CD4-positive, alpha-beta T cell treated with Interleukin-17A for 4 hours (primary cell): ENCODE results near the gene ADAP1.
A peak's percentile ranks its signal among the peaks of the same experiment; 100 is the strongest.
"Not testable (repeated sequence)": the region's sequence is repeated elsewhere in the genome, so short reads cannot be mapped to it uniquely, and the experiment has no call there.

Experiments used
- DNase-seq: peaks from one replicate; pipeline ENCODE4 v3.0.0-alpha.2; 2020; ENCODE audit warnings: mixed read lengths

The ADAP1 gene

DNA sequence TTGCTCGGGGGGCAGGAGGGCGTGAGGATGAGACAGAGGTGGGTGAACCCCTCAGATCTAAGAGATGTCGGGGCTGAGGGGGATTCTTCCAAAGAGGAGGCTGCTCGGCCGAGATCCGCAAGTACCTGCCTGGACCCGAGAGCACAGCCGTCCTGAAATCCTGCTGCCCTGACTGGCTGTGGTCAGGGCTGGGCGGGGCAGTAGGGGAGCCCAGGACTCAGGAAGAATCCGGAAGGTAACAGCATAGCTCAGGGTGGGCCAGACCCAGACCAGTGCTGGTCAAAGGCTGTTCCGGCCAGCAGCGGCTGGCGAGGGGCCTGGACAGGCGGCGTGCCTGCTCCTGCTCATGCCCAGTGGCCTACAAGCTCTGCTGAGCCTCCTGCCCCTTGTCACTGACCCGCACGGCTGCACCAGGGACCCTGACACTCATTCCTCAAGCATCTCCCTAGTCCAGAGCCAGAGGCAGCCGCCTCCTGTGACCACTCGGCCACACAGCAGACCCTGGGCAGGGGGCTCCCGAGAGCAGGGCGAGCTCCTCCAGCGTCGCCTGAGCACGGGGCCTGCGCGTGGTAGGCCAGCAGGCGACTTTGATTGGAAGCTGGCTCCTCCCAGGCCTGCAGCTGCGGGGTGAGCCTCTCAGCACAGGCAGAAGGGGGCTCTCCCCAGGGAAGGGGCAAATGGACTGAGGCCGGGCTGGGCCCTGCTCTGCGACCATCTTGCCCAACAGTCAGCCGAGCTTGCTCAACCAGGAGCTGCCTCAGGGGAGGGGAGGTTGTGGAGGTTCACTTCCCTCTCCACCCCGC lies 3.1 kb upstream of the ADAP1 start:
- DNase-seq, result no peak

GRCh38 chr7:956031-956430 lies 1.6 kb upstream of the ADAP1 start:
- DNase-seq, result no peak

- DNase-seq, result peak; percentile 29
Observed at GRCh38 chr7:953547-954327, 743 bp downstream of the ADAP1 start.

DNA sequence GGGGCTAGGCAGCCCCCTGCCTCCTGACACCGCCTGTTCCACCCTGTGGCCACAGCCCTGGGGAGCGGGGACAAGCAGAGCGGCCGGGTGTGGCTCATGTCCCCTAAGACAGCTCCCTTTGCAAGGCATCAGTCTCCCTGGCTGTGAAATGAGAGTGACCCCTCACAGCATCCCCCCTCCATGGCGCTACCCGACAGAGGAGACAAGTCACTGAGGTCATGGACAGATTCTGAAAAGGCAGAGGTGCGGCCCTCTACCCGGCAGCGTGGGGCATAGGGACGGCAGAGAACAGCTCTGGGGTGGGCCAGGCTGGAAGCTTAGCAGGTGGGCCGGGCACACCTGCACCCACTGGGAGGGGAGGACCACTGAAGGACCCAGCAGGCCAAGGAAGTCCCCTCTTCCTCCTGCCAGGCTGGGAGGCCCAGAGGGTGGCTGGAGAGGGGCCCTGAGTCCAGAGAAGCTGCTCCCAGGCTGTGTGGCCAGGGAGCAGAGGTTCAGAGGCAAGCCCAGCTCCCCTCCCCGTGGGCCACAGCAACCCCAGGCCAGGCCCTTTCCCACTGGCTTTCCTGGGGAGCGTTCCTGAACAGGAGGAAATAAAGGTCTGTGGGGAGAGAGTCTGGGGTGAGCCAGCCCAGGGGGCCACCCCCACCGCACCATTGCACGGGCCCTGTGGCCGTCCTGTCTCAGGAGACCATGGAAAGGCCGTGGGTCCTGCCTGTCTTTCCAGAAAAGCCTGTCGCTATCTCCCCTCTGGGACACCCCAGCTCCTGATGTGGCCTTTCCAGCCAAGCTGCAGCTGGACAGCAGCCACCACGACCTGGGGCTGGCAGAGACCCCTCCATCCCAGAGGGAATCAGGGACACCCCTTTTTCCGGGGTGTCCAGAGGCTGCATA lies 1.7 kb downstream of the ADAP1 start:
- DNase-seq, result no peak

DNA sequence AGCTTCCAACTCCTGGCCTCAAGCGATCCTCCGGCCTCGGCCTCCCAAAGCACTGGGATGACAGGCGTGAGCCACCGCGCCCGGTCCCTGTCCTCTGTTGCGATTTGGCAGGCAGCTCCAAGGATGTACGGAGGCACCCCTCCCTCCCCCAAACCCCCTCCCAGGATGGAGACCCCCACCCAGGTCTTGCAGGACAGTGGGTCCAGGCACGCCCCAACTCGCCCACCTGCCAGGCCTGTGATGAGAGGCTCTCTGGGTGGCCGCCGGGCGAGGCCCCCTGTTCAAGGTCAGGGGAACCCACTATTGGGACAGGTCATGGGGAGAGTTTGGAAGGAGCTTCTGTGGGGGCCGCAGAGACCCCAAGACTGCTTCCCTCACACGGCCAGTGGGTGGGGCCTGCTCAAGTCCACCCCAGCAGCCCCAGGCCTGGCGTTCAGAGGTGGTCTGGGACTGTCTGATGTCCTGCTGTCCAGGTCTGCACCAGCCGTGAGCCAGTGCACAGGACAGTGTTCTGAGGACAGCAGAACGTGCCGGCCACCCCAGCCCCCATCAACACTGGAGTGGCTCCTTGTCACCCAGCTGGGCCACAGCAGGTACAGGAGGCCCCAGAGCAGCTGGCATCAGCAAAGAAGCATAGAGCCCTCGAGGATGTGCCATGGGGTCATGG lies 2.5 kb downstream of the ADAP1 start:
- no peak for DNase-seq

DNA sequence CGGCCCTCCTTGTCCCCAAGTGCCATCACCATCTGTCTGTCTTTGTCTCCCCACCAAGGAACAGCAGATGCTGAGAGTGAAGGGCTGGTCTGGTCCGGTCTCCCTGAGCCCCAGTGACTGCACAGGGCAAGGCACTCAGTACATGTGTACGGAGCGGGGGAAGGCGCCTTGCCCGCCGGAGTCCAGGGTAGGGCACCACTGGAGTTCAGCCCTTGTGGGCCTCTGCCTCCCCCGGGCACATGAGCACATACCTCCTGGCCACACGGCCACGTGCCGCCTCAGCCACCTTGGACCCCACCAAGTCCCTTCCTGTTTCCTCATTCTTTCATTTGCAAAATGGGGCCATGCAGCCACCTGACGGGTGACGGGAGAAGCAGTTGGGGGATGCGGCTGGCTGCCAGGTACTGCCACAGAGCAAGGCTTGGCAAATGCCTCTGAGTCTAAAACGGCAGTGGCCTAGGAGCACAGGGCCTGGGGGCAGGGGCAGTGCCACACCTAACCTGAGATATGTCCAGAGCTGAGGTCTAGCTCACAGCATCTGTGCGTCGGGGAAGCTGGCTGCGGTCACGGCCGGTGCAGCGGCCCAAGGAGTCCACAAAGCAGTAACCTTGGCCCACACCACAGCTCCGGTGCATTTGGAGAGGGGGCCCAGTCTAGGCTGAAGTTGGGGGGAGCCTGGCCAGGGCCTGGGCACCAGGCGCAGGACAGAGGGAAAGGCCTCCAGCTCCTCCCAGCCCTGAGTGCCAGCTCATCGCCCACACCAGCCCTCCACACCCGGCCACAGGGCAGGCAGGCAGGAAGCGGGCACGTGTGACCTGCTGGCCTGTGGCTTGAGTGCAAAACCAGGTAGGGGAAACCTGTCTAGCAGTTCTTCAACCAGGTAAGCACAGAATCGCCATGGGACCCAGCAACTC lies 5.2 kb downstream of the ADAP1 start:
- DNase-seq, result no peak

- no peak for DNase-seq
Observed at GRCh38 chr7:947391-948210, 6.9 kb downstream of the ADAP1 start.

DNA sequence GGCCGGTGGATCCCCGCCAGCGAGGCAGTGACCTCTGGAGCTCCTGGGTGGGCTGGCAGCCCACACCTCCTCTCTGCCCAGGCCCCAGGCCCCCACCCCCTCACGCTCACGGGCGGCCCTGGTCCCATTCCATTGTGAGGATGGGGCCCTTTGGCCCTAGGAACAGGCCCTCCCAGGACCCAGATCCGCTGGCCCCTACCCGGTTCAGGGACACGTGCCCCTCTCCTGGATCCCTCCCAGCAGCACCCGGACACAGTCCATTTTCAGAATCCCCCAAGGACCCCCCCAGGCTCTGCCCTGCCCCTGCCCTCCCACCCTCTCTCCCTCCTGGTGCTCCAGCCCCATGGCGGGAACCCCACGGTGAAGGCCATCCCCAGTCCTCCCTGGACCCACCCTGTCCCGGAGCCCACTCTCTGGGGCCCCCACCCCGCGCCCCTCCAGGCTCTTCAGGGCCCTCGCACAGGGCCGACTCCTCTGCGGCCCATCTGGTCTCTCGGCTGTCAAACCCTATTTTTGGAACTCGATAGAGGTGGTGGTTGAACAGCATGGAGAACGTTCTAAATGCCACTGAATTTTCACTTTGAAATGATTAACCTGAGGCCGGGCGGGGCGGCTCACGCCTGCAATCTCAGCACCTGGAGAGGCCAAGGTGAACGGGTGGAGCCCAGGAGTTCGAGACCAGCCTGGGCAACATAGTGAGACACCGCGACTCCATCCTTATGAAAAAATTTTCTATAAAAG lies 8.1 kb downstream of the ADAP1 start:
- no peak for DNase-seq

DNA sequence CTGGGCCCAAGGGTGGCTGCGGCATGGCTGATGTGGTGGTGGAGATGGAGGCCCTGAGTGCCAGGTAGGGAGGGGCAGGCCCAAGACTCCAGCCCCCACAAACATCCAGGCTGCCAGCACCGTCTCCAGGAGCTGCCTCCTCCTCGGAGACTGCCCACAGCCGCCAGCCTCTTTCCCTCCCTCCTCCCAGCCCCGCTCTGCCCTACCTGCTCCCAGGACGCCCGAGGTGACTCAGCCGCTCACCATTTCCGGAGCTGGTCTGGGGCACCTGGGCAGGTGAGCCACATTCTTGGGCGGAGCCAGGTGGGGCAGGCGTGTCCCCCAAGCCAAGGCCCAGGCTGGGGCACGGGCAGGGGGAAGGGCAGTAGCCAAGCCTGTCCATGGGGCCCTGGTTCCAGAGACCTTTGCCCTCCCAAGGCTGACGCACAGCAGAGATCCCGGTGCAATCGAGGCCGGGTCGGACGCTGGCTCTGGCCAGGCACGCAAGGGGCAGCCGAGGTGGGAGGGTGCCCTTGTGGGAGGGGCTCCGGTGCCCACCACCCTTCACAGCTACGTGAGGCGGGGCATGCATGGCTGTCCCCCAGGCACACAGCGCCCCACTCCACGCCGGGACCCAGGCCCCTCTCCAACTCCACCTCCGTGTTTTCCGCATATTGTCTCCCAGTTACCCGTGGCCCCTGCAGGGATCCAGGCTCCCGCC lies 8.8 kb downstream of the ADAP1 start:
- DNase-seq, result no peak

GRCh38 chr7:945147-945555 lies 9.3 kb downstream of the ADAP1 start:
- DNase-seq, result no peak

- DNase-seq, result no peak
Observed at GRCh38 chr7:944744-945143, 9.7 kb downstream of the ADAP1 start.

- not testable (repeated sequence) for DNase-seq
Observed at GRCh38 chr7:943793-944192, 10.7 kb downstream of the ADAP1 start.

DNA sequence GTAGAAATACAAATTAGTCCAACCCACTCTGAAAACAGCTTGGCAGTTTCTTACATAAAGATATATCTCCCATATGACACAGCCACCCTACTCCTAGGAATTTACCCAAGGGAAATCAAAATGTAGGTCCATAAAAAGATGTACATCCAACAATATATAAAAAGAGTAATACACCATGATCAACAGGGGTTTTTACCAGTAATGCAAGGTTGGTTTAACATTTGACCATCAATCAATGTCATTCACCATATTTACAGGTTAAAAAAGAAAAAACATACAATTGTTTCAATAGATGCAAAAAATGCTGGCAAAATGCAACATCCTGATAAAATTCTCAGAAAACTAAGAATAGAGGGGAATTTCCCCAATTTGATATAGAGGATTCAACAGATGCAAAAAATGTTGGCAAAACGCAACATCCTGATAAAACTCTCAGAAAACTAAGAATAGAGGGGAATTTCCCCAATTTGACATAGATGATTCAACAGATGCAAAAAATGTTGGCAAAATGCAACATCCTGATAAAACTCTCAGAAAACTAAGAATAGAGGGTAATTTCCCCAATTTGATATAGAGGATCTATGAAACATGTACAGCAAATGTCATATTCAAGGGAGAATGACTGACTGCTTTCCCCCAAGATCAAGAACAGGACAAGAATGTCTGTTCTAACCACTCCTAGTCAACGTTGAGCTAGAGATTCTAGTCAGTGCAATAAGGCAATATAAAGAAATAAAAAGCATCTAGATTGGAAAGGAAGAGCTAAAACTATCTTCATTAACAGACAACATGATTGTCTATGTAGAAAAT lies 13.7 kb downstream of the ADAP1 start:
- no peak for DNase-seq

DNA sequence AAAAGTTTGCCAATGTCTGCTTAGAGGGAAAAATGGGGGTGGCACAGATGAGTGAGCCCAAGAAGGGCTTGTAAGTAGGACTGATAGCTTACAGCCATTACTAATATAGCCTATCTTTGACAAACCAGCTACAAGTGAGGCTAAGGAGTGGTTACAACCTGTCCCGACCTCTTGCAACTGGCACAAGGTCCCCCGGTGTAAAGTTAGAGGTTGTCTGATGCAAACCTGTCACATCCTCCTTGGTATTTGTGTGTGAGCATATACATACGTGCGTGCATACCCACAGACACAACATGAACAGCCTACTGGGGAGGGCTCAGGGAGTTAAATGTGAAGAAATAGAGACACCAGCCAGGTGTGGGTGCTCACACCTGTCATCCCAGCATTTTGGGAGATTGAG lies 14.6 kb downstream of the ADAP1 start:
- DNase-seq, result no peak

GRCh38 chr7:938546-939185 lies 15.8 kb downstream of the ADAP1 start:
- DNase-seq, result no peak

DNA sequence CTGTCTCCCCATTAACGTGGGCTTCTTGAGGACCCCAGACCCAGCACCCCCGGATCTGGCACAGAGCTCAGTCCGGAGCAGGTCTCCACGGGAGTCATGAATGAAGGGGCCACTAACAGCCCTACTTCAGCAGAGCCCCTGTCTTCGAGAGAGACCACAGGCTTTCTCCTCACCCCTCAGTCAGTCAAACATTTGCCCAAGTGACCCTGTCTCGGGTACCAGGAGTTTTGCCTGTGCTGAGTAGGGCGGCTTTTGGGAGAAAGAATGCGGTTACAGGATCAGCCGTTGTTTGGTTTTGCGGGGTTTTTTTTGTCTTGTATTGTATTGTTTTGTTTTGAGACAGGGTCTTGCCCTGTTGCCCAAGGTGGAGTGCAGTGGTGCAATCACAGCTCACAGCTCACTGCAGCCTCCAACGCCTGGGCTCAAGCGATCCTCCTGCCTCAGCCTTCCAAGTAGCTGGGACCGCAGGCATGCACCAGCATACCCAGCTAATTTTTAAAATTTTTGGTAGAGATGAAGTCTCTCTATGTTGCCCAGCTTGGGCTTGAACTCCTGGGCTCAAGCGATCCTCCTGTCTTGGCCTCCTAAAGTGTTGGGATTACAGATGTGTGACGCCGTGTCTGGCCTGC lies 16.5 kb downstream of the ADAP1 start:
- no peak for DNase-seq

DNA sequence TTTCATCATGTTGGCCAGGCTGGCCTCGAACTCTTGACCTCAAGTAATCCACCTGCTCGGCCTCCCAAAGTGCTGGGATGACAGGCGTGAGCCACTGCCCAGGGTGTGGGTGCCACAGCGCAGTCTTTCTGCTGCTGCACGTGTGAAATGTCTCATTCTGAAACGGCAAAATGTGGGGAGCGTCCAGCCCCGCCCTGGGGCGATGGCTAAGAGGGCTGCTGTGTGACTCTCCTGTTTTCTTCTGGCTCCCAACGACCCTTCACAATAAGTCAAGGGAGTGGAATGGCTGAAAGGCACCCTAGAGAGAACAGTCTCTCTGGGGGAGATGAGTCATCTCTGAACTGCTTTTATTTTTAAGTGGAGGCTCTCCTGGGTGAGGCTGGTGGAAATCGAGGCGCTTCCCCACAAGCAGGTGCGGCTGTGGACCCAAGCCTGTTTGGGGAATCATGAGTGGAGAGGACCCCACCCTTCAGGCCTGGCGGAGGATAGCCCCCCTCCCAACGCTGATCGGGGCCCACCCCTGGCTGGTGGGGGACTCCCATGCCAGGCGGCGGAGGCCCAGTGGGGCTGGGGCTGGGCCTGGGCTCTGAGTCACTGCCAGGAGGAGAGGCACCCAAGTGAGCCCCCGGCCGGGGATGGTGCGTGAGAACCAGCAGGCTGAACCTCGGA lies 18.0 kb downstream of the ADAP1 start:
- no peak for DNase-seq
